Sigmoid colon (tissue), 4 donors: ENCODE data around the gene ZNF253.

ENCODE experiments used
- POLR2A ChIP-seq, 2 donors: fragments of 450-650 bp; IDR thresholded peaks; one replicate each; pipeline ENCODE4 v1.6.1; 2016; ENCODE audit warnings: antibody characterized with exemption in 2 of 2, mild to moderate bottlenecking in 2 of 2, moderate library complexity in 2 of 2
- POLR2AphosphoS5 ChIP-seq, 4 donors: sonication (generic); formaldehyde crosslinking; IDR thresholded peaks; one replicate each; pipeline ENCODE4 v1.6.1; 2017; ENCODE audit warnings: antibody characterized with exemption in 4 of 4
- TF ChIP-seq, protein P1 (sequence below), 4 experiments: fragments of 450-650 bp in 3 of 4; fragments of 200-600 bp in 1 of 4; IDR thresholded peaks; one replicate each; pipeline ENCODE4 v1.5.1; 2016 to 2019; ENCODE audit warnings: antibody characterized with exemption in 4 of 4, mild to moderate bottlenecking in 3 of 4, moderate library complexity in 2 of 4

GRCh38 chr19:19938449-19938848, 72.8 kb downstream of the ZNF253 start:
- TF ChIP-seq, protein P1, sequence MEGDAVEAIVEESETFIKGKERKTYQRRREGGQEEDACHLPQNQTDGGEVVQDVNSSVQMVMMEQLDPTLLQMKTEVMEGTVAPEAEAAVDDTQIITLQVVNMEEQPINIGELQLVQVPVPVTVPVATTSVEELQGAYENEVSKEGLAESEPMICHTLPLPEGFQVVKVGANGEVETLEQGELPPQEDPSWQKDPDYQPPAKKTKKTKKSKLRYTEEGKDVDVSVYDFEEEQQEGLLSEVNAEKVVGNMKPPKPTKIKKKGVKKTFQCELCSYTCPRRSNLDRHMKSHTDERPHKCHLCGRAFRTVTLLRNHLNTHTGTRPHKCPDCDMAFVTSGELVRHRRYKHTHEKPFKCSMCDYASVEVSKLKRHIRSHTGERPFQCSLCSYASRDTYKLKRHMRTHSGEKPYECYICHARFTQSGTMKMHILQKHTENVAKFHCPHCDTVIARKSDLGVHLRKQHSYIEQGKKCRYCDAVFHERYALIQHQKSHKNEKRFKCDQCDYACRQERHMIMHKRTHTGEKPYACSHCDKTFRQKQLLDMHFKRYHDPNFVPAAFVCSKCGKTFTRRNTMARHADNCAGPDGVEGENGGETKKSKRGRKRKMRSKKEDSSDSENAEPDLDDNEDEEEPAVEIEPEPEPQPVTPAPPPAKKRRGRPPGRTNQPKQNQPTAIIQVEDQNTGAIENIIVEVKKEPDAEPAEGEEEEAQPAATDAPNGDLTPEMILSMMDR (IDR thresholded peaks at IDR 0.05), result no peak
- TF ChIP-seq POLR2A (IDR thresholded peaks at IDR 0.05) (no peak), POLR2AphosphoS5 (IDR thresholded peaks at IDR 0.05) (no peak)
